Neural cell (in vitro differentiated cells): ENCODE measurements around the gene PIANP.

Source experiments
- EP300 ChIP-seq: fragments of 450-650 bp; conservative IDR thresholded peaks from 2 replicates; pipeline ENCODE4 v1.6.1; 2014; ENCODE audit warnings: antibody characterized with exemption, mild to moderate bottlenecking, moderate library complexity; ENCODE audit not compliant: poor library complexity, severe bottlenecking
- RAD21 ChIP-seq: fragments of 450-650 bp; conservative IDR thresholded peaks from 2 replicates; pipeline ENCODE4 v1.6.1; 2014; ENCODE audit warnings: antibody characterized with exemption, mild to moderate bottlenecking, moderate library complexity
- TF ChIP-seq, protein P1 (sequence below): fragments of 450-650 bp; IDR thresholded peaks from 2 replicates; pipeline ENCODE4 v1.5.1; 2014; ENCODE audit warnings: antibody characterized with exemption, mild to moderate bottlenecking, moderate library complexity; ENCODE audit not compliant: poor library complexity, severe bottlenecking
- TF ChIP-seq, protein P2 (sequence below): IDR thresholded peaks from 2 replicates; pipeline ENCODE4 v1.6.1; 2012; ENCODE audit warnings: borderline replicate concordance

- TF ChIP-seq EP300 (no peak), RAD21 (no peak)
- TF ChIP-seq, protein P1, sequence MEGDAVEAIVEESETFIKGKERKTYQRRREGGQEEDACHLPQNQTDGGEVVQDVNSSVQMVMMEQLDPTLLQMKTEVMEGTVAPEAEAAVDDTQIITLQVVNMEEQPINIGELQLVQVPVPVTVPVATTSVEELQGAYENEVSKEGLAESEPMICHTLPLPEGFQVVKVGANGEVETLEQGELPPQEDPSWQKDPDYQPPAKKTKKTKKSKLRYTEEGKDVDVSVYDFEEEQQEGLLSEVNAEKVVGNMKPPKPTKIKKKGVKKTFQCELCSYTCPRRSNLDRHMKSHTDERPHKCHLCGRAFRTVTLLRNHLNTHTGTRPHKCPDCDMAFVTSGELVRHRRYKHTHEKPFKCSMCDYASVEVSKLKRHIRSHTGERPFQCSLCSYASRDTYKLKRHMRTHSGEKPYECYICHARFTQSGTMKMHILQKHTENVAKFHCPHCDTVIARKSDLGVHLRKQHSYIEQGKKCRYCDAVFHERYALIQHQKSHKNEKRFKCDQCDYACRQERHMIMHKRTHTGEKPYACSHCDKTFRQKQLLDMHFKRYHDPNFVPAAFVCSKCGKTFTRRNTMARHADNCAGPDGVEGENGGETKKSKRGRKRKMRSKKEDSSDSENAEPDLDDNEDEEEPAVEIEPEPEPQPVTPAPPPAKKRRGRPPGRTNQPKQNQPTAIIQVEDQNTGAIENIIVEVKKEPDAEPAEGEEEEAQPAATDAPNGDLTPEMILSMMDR = no peak
- TF ChIP-seq, protein P2, sequence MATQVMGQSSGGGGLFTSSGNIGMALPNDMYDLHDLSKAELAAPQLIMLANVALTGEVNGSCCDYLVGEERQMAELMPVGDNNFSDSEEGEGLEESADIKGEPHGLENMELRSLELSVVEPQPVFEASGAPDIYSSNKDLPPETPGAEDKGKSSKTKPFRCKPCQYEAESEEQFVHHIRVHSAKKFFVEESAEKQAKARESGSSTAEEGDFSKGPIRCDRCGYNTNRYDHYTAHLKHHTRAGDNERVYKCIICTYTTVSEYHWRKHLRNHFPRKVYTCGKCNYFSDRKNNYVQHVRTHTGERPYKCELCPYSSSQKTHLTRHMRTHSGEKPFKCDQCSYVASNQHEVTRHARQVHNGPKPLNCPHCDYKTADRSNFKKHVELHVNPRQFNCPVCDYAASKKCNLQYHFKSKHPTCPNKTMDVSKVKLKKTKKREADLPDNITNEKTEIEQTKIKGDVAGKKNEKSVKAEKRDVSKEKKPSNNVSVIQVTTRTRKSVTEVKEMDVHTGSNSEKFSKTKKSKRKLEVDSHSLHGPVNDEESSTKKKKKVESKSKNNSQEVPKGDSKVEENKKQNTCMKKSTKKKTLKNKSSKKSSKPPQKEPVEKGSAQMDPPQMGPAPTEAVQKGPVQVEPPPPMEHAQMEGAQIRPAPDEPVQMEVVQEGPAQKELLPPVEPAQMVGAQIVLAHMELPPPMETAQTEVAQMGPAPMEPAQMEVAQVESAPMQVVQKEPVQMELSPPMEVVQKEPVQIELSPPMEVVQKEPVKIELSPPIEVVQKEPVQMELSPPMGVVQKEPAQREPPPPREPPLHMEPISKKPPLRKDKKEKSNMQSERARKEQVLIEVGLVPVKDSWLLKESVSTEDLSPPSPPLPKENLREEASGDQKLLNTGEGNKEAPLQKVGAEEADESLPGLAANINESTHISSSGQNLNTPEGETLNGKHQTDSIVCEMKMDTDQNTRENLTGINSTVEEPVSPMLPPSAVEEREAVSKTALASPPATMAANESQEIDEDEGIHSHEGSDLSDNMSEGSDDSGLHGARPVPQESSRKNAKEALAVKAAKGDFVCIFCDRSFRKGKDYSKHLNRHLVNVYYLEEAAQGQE = no peak
Observed at GRCh38 chr12:6646276-6647082, 54.1 kb downstream of the PIANP start.
